Measurements from ENCODE around the gene LAPTM5.

LAPTM5 gene

DNA sequence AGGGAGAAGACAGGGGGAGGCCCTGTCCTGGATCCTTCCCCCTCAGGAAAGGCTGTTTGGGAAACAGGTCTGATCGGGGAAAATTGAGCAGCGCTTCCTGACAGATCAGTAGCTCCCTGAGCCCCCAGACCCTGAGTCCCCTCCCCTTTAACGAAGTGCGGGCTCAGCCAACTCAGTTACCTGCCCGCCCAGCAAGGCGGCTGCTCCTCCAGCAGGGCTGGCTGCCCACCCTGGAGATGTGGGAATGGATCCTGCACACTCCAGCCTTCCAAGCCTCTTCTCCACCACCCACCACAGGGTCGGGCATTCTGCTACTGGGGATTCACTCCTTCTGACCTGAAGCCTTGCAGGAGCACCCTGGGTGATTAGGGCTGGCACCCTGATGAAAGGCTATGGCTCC is 27.6 kb upstream of the LAPTM5 start (continued):
- TF ChIP-seq, protein P1, sequence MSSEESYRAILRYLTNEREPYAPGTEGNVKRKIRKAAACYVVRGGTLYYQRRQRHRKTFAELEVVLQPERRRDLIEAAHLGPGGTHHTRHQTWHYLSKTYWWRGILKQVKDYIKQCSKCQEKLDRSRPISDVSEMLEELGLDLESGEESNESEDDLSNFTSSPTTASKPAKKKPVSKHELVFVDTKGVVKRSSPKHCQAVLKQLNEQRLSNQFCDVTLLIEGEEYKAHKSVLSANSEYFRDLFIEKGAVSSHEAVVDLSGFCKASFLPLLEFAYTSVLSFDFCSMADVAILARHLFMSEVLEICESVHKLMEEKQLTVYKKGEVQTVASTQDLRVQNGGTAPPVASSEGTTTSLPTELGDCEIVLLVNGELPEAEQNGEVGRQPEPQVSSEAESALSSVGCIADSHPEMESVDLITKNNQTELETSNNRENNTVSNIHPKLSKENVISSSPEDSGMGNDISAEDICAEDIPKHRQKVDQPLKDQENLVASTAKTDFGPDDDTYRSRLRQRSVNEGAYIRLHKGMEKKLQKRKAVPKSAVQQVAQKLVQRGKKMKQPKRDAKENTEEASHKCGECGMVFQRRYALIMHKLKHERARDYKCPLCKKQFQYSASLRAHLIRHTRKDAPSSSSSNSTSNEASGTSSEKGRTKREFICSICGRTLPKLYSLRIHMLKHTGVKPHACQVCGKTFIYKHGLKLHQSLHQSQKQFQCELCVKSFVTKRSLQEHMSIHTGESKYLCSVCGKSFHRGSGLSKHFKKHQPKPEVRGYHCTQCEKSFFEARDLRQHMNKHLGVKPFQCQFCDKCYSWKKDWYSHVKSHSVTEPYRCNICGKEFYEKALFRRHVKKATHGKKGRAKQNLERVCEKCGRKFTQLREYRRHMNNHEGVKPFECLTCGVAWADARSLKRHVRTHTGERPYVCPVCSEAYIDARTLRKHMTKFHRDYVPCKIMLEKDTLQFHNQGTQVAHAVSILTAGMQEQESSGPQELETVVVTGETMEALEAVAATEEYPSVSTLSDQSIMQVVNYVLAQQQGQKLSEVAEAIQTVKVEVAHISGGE (tag by site-specific recombination; conservative IDR thresholded peaks at IDR 0.05; ENCODE audit: low read depth) = no peak
- no peak for TF ChIP-seq SP7 (tag by site-specific recombination; IDR thresholded peaks at IDR 0.05)

DNA sequence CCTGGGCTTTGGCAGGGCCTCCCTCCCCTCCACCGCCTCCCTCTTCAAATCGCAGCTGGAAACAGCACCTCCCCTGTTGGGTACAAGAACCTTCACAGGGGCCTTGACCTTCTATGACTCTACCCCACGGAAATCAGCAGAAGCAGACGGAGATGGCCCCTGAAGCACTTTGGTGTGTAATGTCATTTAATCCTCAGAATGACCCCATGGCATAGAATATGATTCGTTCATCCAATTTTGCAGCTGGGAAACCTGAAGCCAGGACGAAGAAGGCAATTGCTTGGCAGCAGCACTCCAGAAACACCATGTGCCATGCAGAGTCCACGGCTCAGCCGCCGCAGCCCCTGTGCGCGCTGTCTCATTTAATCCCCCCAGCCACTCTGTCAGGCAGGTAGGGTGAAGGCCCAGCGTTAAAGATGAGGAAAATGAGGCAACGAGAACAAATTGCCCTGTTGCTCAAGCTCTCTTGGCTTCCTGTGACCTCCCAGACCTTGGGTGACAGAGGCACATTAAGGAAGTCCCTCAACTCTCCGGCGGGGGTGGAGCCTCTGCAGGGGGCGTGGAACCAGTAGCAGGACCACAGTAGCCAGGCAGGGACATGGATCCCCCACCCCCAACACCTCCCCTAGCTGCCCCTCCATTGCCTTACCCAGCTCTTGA is 25.8 kb upstream of the LAPTM5 start:
- H3K9me3 ChIP-seq (ENCODE audit: control insufficient read depth, insufficient read depth, low read depth, low read length) = no peaks in the 10 kb centered on the region
- no peaks in the 10 kb centered on the region for H3K4me1 ChIP-seq (ENCODE audit: control insufficient read depth, insufficient read depth, low read length)
- ChIA-PET CTCF (interaction anchor here (0.7 to 10.5 kb wide), 23 partner anchors 9 to 430 kb away, joined by 3 to 374 read pairs (median 3); partner anchors contain the start of gene MATN1), POLR2A (interaction anchor here (0.5 to 1.7 kb wide), 3 partner anchors 59 to 145 kb away, joined by 3 to 6 read pairs (median 3); no protein-coding TSS in a partner anchor)
- H3K36me3 ChIP-seq (ENCODE audit: control insufficient read depth in 2 of 2, insufficient read depth in 1 of 2, low read length in 2 of 2) = no peaks in the 10 kb centered on the region
- H3K4me3 ChIP-seq (ENCODE audit: low read depth, low read length) = no peak overlapping the region
- no peak overlapping the region for H3K27ac ChIP-seq (ENCODE audit: extremely low read depth, low read depth, low read length)
- no peak for TF ChIP-seq ZNF514 (tag by site-specific recombination; IDR thresholded peaks at IDR 0.05)
- TF ChIP-seq ZIC2 (tag by site-specific recombination; IDR thresholded peaks at IDR 0.05) = peak; percentile 4; the same call in 1 of the 2 replicates
- no peak for TF ChIP-seq ZNF621 (tag by site-specific recombination; IDR thresholded peaks at IDR 0.05)

DNA sequence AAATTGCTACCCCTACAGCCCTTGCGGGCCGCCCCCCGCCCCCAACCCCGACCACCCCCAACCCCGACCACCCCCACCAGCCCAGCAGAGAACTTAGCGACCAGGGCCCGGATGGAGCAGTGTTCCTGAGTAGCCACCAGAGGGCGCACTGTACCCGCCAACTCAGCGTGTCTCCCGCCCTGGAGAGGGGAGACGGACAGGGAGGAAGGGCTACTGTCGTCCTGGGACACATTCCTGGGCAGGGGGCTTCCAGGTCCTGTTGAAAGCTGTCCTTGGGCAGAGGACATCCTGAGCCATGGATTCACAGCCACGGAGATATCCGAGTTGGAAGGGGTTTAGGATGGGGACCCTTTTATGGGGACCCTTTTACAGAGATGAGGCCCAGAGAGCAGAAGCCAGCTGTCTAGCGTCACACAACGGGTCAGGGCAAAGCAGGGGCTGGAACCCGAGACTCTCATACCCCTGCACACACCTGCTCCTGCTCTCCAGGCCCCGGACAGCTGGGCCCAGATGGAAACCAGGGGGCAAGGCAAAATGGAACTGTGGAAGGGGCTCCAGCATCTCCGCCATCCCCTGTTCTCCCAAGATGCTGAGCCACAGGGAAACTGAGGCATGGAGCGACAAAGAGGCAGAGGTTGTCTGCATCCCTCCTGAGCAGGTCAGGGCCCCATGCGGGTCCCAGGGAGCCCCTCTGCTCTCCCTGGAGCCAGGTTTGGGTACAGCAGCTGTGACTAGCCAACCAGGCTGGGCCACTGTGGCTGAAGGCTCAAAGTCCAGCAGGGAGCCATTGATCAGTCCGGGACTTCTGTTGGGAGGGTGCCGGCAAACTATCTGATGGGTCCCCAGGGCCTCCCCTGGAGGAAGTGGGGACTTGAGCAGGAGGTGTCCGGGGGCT is 25.0 kb upstream of the LAPTM5 start:
- POLR2A ChIA-PET = interaction anchor here (0.5 to 1.7 kb wide), 3 partner anchors 58 to 146 kb away, joined by 3 to 6 read pairs (median 3); no protein-coding TSS in a partner anchor
- no peak overlapping the region for H3K4me3 ChIP-seq (ENCODE audit: low read depth, low read length)
- TF ChIP-seq GLIS1 (tag by site-specific recombination; IDR thresholded peaks at IDR 0.05) (0 out of 2 replicates have a peak, but pooled peaks have one; percentile 9), ZNF341 (tag by site-specific recombination; IDR thresholded peaks at IDR 0.05; ENCODE audit: low read depth) (peak; percentile 49; the same call in 1 of the 2 replicates), OVOL3 (tag by site-specific recombination; IDR thresholded peaks at IDR 0.05) (no peak), ZNF600 (tag by site-specific recombination; IDR thresholded peaks at IDR 0.05) (peak; percentile 65), ZNF10 (tag by site-specific recombination; IDR thresholded peaks at IDR 0.05) (peak; percentile 88), HOXD13 (CRISPR knock-in tag; IDR thresholded peaks at IDR 0.05; ENCODE audit: borderline replicate concordance) (no peak), ZNF335 (tag by site-specific recombination; conservative IDR thresholded peaks at IDR 0.05) (peak; percentile 43), ZNF654 (tag by site-specific recombination; IDR thresholded peaks at IDR 0.05; ENCODE audit: low read depth) (peak; percentile 67)
- TF ChIP-seq, protein P2, sequence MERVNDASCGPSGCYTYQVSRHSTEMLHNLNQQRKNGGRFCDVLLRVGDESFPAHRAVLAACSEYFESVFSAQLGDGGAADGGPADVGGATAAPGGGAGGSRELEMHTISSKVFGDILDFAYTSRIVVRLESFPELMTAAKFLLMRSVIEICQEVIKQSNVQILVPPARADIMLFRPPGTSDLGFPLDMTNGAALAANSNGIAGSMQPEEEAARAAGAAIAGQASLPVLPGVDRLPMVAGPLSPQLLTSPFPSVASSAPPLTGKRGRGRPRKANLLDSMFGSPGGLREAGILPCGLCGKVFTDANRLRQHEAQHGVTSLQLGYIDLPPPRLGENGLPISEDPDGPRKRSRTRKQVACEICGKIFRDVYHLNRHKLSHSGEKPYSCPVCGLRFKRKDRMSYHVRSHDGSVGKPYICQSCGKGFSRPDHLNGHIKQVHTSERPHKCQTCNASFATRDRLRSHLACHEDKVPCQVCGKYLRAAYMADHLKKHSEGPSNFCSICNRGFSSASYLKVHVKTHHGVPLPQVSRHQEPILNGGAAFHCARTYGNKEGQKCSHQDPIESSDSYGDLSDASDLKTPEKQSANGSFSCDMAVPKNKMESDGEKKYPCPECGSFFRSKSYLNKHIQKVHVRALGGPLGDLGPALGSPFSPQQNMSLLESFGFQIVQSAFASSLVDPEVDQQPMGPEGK (tag by site-specific recombination; IDR thresholded peaks at IDR 0.05) = 0 out of 2 replicates have a peak, but pooled peaks have one; percentile 30
- TF ChIP-seq, protein P3, sequence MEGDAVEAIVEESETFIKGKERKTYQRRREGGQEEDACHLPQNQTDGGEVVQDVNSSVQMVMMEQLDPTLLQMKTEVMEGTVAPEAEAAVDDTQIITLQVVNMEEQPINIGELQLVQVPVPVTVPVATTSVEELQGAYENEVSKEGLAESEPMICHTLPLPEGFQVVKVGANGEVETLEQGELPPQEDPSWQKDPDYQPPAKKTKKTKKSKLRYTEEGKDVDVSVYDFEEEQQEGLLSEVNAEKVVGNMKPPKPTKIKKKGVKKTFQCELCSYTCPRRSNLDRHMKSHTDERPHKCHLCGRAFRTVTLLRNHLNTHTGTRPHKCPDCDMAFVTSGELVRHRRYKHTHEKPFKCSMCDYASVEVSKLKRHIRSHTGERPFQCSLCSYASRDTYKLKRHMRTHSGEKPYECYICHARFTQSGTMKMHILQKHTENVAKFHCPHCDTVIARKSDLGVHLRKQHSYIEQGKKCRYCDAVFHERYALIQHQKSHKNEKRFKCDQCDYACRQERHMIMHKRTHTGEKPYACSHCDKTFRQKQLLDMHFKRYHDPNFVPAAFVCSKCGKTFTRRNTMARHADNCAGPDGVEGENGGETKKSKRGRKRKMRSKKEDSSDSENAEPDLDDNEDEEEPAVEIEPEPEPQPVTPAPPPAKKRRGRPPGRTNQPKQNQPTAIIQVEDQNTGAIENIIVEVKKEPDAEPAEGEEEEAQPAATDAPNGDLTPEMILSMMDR (tag by site-specific recombination; IDR thresholded peaks at IDR 0.05) = peak; percentile 47
- no peaks in the 10 kb centered on the region for H3K4me1 ChIP-seq (ENCODE audit: control insufficient read depth, insufficient read depth, low read length)
- H3K36me3 ChIP-seq (ENCODE audit: control insufficient read depth in 2 of 2, insufficient read depth in 1 of 2, low read length in 2 of 2) = no peaks in the 10 kb centered on the region
- no peaks in the 10 kb centered on the region for H3K9me3 ChIP-seq (ENCODE audit: control insufficient read depth, insufficient read depth, low read depth, low read length)
- no peak overlapping the region for H3K27ac ChIP-seq (ENCODE audit: extremely low read depth, low read depth, low read length)
- CTCF ChIA-PET = interaction anchor here (0.6 to 10.5 kb wide), 34 partner anchors 9 to 259 kb away, joined by 3 to 374 read pairs (median 4); partner anchors contain the start of gene MATN1

Measured in HEK293 (cell line).